GM15510 (cell line): ENCODE measurements around the gene APEH.

Experiments
- POLR2A ChIP-seq: IDR thresholded peaks from 3 replicates; pipeline ENCODE4 v1.6.1; 2011; ENCODE audit warnings: borderline replicate concordance; ENCODE audit not compliant: insufficient read length; ENCODE audit errors: extremely low read depth

APEH gene

DNA sequence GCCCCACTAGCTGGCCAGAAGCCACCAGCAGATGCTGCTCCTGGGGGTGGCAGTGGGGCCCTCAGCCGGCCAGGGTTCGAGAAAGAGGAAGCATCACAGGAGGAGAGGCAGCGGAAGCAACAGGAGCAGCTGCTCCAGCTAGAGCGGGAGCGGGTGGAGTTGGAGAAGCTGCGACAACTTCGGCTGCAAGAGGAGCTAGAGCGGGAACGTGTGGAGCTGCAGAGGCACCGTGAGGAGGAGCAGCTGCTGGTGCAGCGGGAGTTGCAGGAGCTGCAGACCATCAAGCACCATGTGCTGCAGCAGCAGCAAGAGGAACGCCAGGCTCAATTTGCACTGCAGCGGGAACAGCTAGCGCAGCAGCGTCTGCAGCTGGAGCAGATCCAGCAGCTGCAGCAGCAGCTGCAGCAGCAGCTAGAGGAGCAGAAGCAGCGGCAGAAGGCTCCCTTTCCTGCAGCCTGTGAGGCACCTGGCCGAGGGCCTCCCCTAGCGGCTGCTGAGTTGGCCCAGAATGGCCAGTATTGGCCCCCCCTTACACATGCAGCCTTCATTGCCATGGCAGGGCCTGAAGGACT lies 17.5 kb upstream of the APEH start:
- TF ChIP-seq POLR2A, result no peak

DNA sequence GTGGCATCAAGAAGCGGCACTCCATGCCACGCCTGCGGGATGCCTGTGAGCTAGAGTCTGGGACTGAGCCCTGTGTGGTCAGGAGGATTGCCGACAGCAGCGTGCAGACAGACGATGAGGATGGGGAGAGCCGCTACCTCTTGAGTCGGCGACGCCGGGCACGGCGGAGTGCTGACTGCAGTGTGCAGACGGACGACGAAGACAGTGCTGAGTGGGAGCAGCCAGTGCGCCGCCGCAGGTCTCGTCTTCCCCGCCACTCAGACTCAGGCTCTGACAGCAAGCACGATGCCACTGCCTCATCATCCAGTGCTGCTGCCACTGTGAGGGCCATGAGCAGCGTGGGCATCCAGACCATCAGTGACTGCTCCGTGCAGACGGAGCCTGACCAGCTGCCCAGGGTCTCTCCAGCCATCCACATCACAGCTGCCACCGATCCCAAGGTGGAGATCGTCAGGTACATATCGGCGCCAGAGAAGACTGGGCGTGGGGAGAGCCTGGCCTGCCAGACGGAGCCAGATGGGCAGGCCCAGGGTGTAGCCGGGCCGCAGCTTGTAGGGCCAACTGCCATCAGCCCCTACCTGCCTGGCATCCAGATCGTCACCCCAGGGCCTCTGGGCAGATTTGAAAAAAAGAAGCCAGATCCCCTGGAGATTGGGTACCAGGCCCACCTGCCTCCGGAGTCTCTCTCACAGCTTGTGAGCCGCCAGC lies 16.8 kb upstream of the APEH start:
- TF ChIP-seq POLR2A, result no peak

DNA sequence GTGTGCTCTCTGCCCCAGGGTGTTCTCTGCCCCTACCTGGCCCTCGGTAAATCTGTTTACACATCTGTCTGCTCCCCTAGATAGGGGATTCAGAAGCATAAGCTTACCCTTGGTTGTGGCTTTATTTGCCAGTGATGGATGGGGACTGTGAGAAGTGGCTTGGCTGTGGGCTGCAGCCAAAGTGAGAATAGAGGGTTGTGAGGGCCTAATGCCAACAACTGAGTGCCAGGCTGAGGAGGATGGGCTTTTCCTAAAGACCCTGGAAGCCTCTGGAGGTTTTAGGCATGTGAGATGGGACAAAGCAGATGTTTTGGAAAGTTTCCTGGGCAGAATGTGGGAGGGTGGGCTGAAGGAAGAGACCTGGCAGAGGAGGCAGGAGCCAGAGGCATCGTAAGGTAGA lies 15.4 kb upstream of the APEH start:
- no peak for TF ChIP-seq POLR2A

DNA sequence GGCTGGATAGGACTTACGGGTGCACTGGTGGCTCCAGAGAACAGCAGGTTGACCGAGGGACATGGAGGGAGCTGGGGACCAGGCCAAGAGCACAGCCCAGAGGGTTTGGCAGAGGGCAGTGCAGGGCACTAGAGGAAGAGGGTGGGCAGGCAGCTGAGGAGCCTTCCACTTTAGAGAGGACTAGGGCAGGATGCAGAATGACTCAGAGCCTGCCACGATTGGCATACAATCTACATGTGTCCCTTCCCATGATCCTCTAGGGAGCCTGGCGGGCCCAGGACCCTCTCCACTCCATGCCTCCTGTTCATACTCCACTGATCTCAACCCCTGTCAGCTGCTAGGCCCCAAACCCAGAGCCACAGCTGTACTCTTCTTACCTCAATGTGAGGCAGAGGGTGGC lies 14.4 kb upstream of the APEH start:
- TF ChIP-seq POLR2A, result no peak

DNA sequence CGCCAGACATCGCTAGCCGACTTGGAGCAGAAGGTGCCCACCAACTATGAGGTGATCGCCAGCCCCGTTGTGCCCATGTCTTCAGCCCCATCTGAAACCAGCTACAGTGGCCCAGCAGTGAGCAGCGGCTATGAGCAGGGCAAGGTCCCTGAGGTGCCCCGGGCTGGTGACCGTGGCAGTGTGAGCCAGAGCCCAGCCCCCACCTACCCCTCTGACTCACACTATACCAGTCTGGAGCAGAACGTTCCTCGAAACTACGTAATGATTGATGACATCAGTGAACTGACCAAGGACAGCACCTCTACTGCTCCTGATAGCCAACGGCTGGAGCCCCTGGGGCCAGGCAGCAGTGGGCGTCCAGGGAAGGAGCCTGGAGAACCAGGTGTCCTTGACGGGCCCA lies 12.9 kb upstream of the APEH start:
- TF ChIP-seq POLR2A, result no peak

DNA sequence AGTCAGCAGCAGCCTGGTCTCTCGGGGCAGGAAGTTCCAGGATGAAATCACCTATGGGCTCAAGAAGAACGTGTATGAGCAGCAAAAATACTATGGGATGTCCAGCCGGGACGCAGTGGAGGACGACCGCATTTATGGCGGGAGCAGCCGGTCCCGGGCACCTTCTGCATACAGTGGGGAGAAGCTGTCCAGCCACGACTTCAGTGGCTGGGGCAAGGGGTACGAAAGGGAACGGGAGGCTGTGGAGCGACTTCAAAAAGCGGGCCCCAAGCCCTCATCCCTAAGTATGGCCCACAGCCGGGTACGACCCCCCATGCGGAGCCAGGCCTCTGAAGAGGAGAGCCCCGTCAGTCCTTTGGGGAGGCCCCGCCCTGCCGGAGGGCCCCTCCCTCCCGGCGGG lies 12.1 kb upstream of the APEH start:
- TF ChIP-seq POLR2A, result no peak

DNA sequence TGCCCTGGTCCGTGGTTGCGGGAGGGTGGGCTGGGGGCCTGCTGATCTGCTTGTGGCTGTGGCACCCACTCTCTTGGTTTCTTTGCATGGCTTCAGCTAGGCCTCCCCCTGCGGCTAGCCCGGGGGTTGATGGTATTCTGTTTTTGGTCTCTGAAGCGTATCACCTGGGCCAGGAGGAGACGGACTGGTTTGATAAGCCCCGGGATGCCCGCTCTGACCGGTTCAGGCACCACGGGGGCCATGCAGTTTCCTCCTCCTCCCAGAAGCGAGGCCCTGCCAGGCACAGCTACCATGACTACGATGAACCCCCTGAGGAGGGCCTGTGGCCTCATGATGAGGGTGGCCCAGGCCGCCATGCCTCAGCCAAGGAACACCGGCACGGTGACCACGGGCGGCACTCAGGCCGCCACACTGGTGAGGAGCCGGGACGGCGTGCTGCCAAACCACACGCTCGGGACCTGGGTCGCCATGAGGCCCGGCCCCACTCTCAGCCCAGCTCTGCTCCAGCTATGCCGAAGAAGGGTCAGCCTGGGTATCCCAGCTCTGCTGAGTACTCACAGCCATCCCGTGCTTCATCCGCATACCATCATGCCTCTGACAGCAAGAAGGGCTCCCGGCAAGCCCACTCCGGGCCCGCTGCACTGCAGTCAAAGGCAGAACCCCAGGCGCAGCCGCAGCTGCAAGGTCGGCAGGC lies 11.3 kb upstream of the APEH start:
- no peak for TF ChIP-seq POLR2A

DNA sequence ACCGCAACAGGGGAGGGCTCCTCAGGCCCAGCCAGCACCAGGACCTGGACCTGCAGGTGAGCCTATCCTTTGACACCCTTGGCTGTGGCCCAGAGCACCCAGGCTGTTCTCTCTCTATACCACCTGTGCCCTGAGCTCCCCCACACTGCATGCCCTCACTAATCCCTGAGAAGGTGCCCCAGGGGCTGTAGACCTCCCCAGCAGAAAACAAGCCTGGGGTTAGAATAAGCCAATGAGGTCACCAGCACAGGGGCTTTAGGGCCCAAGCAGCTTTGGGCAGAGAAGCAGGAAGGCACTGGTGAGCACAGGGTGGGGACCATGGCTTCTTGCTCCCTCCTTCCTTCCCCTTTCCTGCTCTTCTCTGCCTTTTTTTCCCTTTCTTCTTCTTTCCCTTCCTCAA lies 10.3 kb upstream of the APEH start:
- no peak for TF ChIP-seq POLR2A

DNA sequence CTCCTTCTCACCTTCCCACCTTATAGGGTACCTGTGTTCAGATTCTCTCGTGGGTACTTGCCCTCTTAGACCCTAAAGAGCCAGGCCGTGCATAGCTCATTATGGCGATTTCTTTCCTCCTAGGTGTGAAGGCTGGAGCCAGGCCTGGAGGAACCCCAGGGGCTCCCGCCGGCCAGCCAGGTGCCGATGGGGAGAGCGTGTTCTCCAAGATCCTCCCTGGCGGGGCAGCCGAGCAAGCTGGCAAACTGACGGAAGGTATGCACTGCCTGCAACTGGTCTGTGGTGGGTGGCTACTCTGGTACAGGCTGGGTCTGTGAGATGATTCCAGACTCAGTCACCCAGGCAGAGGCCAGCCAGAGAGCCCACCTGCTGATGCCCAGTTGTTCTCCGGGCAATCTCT lies 9.9 kb upstream of the APEH start:
- no peak for TF ChIP-seq POLR2A

DNA sequence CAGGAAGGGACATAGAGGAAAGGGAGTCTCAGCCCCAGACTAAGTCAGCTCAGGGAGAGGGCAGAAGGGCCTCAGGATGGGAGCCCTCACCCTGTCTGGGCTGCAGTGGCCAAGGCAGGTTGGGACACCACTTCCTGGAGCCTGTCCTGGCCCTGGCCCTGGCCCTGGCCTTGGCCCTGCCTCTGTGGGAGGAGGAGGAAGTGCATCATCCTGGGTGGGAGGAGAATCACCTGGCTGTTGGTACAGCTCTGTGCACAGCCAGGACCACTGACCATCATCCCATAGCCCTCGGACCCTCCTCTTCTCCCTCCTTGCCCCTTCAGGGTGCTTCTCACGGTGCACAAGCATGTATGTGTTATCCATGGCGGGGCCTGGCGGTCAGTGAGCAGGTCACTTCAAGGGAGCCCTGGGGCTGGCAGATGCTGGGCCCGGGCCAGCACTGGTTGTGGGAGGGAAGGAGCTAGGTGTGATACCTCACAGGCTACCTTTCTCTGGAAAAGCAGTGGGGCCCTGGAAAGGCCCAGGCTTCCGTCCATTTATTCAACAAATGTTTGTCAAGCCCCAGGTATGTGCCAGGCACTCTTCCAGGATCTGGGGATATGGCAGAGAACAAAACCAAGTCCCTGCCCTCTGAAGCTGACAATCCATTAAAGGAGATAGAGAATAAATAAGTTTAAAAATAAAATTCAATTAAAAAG lies 8.2 kb upstream of the APEH start:
- TF ChIP-seq POLR2A, result no peak

DNA sequence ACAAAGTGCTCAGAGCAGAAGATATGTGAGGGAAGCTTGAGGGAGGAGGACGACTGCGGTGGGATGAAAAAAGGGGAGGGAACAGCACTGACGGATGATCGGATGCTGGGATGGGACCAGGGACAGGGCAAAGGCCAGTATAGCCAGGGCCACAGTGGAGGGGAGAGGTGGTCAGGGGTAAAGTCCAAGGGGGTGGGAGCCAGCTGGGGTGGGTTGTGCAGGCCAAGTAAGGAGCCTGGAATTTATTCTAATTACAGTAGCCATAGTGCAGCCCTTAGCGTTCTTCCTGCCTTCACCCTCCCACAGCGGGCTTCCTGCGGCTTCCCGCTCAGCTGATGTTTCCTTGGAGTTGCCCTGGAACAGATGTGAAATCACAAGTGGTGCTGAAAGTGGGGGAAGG lies 7.6 kb upstream of the APEH start:
- TF ChIP-seq POLR2A, result no peak

DNA sequence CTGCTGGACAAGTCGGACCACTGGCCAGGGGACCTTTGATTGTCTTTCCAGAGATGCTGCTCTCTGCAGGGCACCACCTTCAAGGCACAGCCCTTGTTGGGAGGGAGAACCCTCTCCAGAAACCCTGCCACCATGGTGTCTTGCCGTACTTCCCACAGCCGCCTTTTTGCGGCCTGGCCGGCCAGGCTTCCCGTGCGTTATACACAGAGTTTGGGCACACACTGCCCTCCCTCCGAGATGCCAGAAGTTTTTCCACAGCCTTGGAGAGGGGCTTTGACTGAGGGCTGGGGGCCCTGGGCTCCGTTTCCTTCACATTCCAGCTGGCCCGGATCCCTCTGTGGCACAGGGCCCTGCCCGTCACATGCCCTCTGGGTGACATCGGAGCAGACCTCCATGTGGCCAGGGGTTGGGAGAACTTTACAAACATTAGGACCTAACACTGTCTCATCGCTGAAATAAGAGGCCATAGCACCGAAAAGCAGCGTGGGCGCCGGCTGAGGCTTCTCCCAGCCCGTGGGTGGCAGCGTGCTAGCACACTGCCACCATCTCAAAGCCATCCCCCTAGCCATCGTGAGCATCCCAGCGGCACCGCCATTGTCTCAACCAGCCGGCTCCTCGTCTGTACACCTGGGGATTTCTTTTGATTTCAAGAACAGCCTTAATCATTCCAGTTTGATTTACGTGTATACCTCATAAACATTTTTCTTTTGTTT lies 6.3 kb upstream of the APEH start:
- TF ChIP-seq POLR2A, result no peak

DNA sequence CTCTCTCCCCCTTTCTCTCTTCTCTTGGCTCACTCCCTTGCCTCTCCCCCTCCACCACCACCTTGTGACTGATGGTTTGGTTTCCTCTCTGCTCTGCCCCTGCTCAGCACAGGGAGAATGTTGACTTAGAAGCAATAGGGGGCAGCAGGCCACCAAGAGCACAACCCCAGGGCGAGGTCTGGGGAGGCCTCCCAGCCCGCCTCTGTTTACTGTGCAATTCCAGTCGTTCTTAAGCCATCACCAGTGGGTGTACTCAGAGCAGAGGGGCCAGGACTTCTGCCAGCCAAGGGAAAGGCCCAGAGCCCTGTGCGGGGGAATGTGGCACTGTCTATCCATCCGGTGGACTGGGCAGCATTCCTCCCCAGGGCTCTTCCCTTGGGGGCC lies 5.7 kb upstream of the APEH start:
- TF ChIP-seq POLR2A, result no peak

DNA sequence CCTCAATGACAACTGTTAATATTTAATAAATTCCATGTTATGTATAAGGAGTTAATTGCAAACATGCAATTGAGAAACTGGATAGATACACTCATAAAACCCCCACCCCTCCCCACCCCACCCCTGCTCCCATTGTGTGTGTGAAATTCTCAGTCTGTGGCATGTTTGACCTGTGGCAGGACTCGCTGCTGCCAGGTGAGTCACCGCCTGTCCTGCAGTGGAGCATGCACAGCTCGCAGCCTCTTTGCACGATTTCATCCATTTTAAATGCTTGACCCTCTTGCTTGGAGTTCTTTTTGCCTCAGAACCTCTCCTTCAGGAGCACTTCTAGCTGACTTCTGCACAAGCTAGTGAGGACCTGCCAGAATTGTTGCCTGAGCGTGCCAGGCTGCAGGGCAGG lies 5.3 kb upstream of the APEH start:
- TF ChIP-seq POLR2A, result no peak

DNA sequence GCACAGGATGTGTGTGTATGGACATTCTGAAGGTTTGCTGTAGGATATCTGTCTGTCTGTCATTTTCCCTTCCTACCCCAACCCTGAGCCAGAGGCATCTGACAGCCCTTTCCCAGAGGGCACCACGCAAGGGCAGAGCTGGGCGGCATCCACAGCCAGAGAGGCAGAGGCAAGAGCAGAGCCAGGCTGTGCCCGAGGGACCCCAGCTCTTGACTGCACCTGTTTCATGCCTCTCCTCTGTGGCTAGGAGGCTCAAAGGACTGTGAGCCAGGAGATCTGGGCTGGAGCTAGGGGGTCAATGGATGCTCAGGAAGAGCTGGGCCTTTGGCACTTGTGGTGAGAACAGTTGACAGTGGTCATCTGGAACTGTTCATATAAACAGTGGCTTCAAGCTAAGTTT lies 4.8 kb upstream of the APEH start:
- TF ChIP-seq POLR2A, result no peak

DNA sequence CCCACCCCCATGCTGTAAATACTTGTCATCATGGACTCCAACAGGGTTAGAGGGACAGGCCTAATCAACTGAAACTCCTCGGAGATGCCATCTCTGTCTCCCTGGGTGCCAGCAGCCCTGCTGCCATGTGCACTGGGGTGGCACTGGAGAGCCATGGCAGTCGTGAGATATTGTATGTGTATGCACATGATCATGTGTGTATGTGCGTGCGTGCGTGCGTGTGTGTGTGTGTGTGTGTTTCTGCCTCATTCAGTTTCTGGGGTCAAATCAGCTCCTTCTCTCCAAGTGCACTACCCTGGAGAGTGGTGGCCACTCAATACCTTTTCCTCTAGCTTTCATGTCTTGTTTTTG lies 3.2 kb upstream of the APEH start:
- no peak for TF ChIP-seq POLR2A
